Raji (cell line): Measurements from ENCODE around the gene NFS1.

Experiments
- POLR2A ChIP-seq: IDR thresholded peaks from 2 replicates; pipeline ENCODE4 v1.6.1; 2011; ENCODE audit warnings: low read depth, low read length, control low read depth; ENCODE audit not compliant: insufficient read depth

NFS1 gene

GRCh38 chr20:35697696-35698297, 1.4 kb downstream of the NFS1 start:
- no peak for TF ChIP-seq POLR2A

- no peak for TF ChIP-seq POLR2A
These were observed 3.2 kb downstream of the NFS1 start for GRCh38 chr20:35695978-35696377.

- no peak for TF ChIP-seq POLR2A
These were observed 3.9 kb downstream of the NFS1 start for GRCh38 chr20:35695245-35695749.

- TF ChIP-seq POLR2A: no peak
These were observed 8.9 kb downstream of the NFS1 start for GRCh38 chr20:35690265-35690664.

- no peak for TF ChIP-seq POLR2A
These were observed 17.2 kb downstream of the NFS1 start for GRCh38 chr20:35681960-35682359.

- no peak for TF ChIP-seq POLR2A
These were observed 18.5 kb downstream of the NFS1 start for GRCh38 chr20:35680452-35681183.

GRCh38 chr20:35674921-35675320, 24.2 kb downstream of the NFS1 start:
- TF ChIP-seq POLR2A: no peak

- no peak for TF ChIP-seq POLR2A
These were observed 25.3 kb downstream of the NFS1 start for GRCh38 chr20:35673884-35674283.

GRCh38 chr20:35669681-35670080, 29.5 kb downstream of the NFS1 start:
- no peak for TF ChIP-seq POLR2A

GRCh38 chr20:35669221-35669620, 29.9 kb downstream of the NFS1 start:
- no peak for TF ChIP-seq POLR2A

- TF ChIP-seq POLR2A: no peak
These were observed 33.2 kb downstream of the NFS1 start for GRCh38 chr20:35665949-35666288.

- TF ChIP-seq POLR2A: peak; percentile 97
These were observed 34.5 kb downstream of the NFS1 start, which contains the start of the genes CPNE1 and RBM12 for GRCh38 chr20:35664466-35665206. Gene CPNE1 (minus strand): TSS chr20:35664900. CDS start chr20:35632923, 31,977 bp downstream. Gene RBM12 (minus strand): TSS chr20:35664900. CDS start chr20:35655322, 9,578 bp downstream.

GRCh38 chr20:35663516-35664465, 35.4 kb downstream of the NFS1 start:
- TF ChIP-seq POLR2A: peak; percentile 31; the same call in 1 of the 2 replicates

GRCh38 chr20:35662551-35662950, 36.6 kb downstream of the NFS1 start:
- TF ChIP-seq POLR2A: no peak
